Vagina (tissue), 2 donors: ENCODE measurements around the gene CX3CR1.

Experiments
- CTCF ChIP-seq, 3 experiments: fragments of 450-650 bp in 2 of 3; fragments of 200-600 bp in 1 of 3; sonication (generic) in 1 of 3; IDR thresholded peaks; one replicate each; pipeline ENCODE4 v1.5.1; 2017 to 2019; ENCODE audit warnings: antibody characterized with exemption in 3 of 3, mild to moderate bottlenecking in 2 of 3, moderate library complexity in 2 of 3
- POLR2A ChIP-seq, 2 donors: fragments of 450-650 bp; IDR thresholded peaks; one replicate each; pipeline ENCODE4 v1.6.1; 2017; ENCODE audit warnings: antibody characterized with exemption in 2 of 2, mild to moderate bottlenecking in 2 of 2, moderate library complexity in 2 of 2

GRCh38 chr3:39319249-39319648, 39.4 kb upstream of the CX3CR1 start:
- no peak for TF ChIP-seq CTCF (IDR thresholded peaks at IDR 0.05)
- no peak for TF ChIP-seq POLR2A (IDR thresholded peaks at IDR 0.05)
